Testis (tissue), 3 donors: Measurements from ENCODE around the gene ZNF740. TPM values are rescaled to one million over a fixed set of nuclear protein-coding genes. Genes with fewer than 3 reads are reported as not detected.

ENCODE experiments used
- DNase-seq: peaks from one replicate; pipeline ENCODE4 v3.0.0-alpha.2; 2019
- H3K27ac ChIP-seq, 2 donors: fragments of 200-600 bp; sonication (generic); one replicate each; pipeline ENCODE4 v1.5.1; 2019
- H3K27me3 ChIP-seq: fragments of 200-600 bp; sonication (generic); one replicate; pipeline ENCODE4 v1.5.1; 2019
- H3K36me3 ChIP-seq: fragments of 200-600 bp; sonication (generic); one replicate; pipeline ENCODE4 v1.5.1; 2017; ENCODE audit warnings: low read depth; ENCODE audit errors: missing control alignments
- H3K4me1 ChIP-seq: fragments of 200-600 bp; sonication (generic); one replicate; pipeline ENCODE4 v1.5.1; 2019
- H3K4me3 ChIP-seq, 2 donors: fragments of 200-600 bp; sonication (generic); one replicate each; pipeline ENCODE4 v1.5.1; 2017 to 2019
- H3K9me3 ChIP-seq: fragments of 200-600 bp; sonication (generic); one replicate; pipeline ENCODE4 v1.5.1; 2017
- POLR2A ChIP-seq: fragments of 450-650 bp; IDR thresholded peaks from one replicate; pipeline ENCODE4 v1.6.1; 2017; ENCODE audit warnings: antibody characterized with exemption, mild to moderate bottlenecking, moderate library complexity
- WGBS, 2 donors: methylation state at CpG; one replicate each; pipeline ENCODE4 v1.1.5; 2018; 5-methylcytosine and 5-hydroxymethylcytosine counted together
- intact Hi-C: fragments of 100-400 bp; cut with DNase I; formaldehyde crosslinking; loops from one replicate; pipeline ENCODE4 v1.15.1; 2023; ENCODE audit warnings: low total_unique reads
- polyA plus RNA-seq: library from polyadenylated mRNA; stranded (reverse); fragments of 350-450 nt; fragmentation: Illumina TruSeq; extraction: RNeasy Lipid Tissue Mini Kit (QIAGEN cat#74804); gene quantifications from one replicate; pipeline ENCODE4 v1.2.3, GENCODE V29; 2014; ENCODE audit warnings: low read depth, low replicate concordance; ENCODE audit not compliant: insufficient read depth
- small RNA-seq, 2 donors: library from RNA; depleted of rRNA; stranded (forward); fragments of <200 nt; gene quantifications; one replicate each; pipeline ENCODE3, GENCODE V24; 2016
- total RNA-seq, 2 donors: library from RNA; depleted of rRNA; stranded (reverse); fragments of >200 nt; gene quantifications; one replicate each; pipeline ENCODE4 v1.2.3, GENCODE V29; 2016
- TF ChIP-seq, protein P1 (sequence below), 3 experiments: fragments of 450-650 bp in 2 of 3; fragments of 200-600 bp in 1 of 3; sonication (generic) in 1 of 3; IDR thresholded peaks; one replicate each; pipeline ENCODE4 v1.5.1; 2016 to 2019; ENCODE audit warnings: antibody characterized with exemption in 3 of 3, mild to moderate bottlenecking in 2 of 3, moderate library complexity in 1 of 3

ZNF740 gene
- total and polyA plus RNA-seq, 3 donors from 2014 or later = 15.6 to 27.2 (median 19.8) TPM

DNA sequence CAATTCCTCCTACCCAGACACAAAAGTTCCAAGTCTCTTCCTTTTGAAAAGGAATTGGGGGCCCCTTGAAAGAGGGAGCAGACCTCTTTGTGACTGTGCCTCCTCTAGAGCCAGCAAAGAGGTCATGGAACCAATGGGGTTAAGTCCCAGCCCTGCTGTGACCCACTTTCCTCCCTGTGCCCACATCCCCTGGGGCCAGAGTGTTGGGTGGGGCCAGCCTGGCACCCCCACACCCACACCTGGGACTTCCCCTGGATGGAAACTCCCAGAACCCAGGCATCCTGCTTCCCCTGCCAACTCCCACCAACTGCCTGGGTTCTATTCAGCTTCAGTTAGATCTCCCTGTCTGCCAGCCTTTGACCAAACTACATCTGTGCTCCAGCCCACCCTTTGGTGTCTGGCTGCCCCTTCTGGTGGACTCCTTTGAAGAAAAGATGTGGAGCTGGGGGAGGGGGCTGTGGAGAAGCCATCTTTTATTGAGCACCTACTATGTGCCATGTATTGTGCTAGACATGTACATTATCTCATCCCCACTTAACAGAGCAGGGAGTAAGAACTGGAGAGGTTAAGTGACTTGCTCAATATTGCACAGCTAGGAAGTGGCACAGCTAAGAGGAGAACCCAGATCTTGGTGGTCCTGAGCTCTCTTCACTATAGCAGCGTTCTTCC lies 56.1 kb downstream of the ZNF740 start:
- Histone ChIP-seq H3K9me3 (no peaks in the 10 kb centered on the region), H3K27me3 (no peaks in the 10 kb centered on the region), H3K36me3 (no peaks in the 10 kb centered on the region), H3K4me3 (no peak overlapping the region), H3K27ac (no peak overlapping the region), H3K4me1 (peaks cover 16% of the 10 kb centered on the region)
- DNase-seq = no peak
- WGBS, 2 donors = 88 to 91% methylated on average over 1 of the region's 1 CpG
- TF ChIP-seq, protein P1, sequence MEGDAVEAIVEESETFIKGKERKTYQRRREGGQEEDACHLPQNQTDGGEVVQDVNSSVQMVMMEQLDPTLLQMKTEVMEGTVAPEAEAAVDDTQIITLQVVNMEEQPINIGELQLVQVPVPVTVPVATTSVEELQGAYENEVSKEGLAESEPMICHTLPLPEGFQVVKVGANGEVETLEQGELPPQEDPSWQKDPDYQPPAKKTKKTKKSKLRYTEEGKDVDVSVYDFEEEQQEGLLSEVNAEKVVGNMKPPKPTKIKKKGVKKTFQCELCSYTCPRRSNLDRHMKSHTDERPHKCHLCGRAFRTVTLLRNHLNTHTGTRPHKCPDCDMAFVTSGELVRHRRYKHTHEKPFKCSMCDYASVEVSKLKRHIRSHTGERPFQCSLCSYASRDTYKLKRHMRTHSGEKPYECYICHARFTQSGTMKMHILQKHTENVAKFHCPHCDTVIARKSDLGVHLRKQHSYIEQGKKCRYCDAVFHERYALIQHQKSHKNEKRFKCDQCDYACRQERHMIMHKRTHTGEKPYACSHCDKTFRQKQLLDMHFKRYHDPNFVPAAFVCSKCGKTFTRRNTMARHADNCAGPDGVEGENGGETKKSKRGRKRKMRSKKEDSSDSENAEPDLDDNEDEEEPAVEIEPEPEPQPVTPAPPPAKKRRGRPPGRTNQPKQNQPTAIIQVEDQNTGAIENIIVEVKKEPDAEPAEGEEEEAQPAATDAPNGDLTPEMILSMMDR (IDR thresholded peaks at IDR 0.05) = no peak
- no peak for TF ChIP-seq POLR2A
- intact Hi-C loops = no loop called here

DNA sequence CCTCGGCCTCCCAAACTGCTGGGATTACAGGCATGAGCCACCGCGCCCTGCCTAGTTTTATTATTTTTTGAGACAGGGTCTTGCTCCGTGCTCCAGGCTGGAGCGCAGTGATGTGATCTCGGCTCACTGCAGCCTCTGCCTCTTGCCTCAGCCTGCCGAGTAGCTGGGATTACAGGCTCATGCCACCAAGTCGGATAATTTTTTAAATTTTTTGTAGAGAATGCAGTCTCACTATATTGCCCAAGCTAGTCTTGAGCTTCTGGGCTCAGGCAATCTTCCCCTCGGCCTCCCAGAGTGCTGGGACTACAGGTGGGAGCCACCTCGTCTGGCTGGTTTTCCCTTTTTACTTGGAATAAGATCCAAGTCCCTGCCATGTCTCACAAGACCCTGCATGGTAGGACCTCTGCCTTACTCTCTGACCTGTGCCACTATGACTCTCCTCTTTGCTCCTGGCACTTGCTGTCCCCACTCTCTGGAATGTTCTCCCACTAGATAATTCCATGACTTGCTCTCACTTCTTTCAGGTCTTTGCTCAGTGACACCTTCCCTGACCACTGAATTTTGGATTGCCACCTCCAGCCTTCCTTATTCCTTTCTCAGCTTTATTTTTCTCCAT lies 59.2 kb downstream of the ZNF740 start:
- WGBS, 2 donors = 92% methylated on average over 10 of the region's 10 CpGs
- no peak for DNase-seq
- intact Hi-C loops = no loop called here

DNA sequence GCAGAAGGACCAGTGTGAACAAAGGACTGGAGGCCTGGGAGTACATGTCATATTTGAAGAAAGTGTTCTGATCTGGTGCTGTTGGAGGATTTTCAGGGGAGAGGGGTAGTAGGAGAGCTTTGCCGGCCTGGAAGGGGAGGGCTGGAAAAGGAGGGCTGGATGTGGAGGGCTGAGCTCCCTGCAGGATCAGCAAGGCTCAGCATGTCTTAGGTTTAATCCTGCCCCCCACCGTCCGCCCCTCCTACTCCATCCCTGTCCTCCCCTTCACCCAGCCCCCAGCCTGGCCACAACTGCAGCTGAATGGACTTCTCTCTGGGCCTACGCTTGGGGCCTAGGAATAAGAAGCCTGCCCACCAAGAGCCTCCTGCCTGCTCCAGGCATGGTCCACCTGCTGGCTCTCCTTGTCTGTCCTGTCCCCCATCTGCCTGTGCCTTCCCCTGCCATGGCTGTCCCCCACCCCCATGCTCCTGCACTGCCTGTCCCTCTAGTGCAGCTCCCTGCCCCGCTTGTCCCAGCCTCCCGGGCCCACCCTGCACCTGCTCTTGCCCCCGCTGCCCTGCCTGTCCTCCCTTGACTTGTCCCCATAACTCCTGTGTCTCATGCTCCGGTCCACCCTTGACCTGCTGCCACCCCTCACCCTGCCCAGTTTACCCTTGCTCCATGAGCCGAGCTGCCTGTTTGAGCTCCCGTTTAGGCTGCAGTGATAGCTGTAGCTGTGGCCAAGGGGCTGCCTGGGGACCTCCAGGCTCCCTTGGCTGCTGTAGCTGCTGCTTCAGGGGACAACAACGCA lies 61.3 kb downstream of the ZNF740 start:
- no peaks in the 10 kb centered on the region for H3K27me3 ChIP-seq
- 70 to 71% methylated on average over 10 to 11 of the region's 11 CpGs for WGBS, 2 donors

More for the DNA sequence above, 59.2 kb downstream of the ZNF740 start:
- Histone ChIP-seq H3K9me3 (no peaks in the 10 kb centered on the region), H3K4me3 (no peak overlapping the region), H3K27me3 (no peaks in the 10 kb centered on the region), H3K36me3 (no peaks in the 10 kb centered on the region), H3K4me1 (no peaks in the 10 kb centered on the region), H3K27ac (no peak overlapping the region)
- TF ChIP-seq, protein P1 (IDR thresholded peaks at IDR 0.05) = no peak
- no peak for TF ChIP-seq POLR2A

DNA sequence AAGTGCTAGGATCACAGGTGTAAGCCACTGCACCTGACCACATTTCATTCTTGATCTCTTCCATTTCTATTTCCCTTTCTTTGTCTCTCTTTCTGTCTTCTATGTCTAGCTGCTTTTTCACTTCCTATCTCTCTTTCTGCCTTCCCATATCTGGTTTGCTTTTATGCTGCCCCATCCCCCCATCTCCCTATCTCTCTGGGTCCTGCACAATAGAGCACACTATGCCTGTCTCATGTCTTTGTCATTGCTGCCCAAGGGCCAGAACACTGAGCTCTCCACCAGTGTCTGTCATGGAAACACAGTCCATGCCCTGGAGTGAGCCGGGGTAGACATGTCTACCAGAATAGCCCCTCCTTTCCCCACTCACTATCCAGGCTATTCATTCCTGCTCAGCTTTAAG lies 63.8 kb downstream of the ZNF740 start:
- Histone ChIP-seq H3K27me3 (no peaks in the 10 kb centered on the region), H3K36me3 (no peaks in the 10 kb centered on the region), H3K9me3 (no peaks in the 10 kb centered on the region), H3K4me1 (no peaks in the 10 kb centered on the region), H3K27ac (no peak overlapping the region), H3K4me3 (no peak overlapping the region)
- TF ChIP-seq, protein P1 (IDR thresholded peaks at IDR 0.05) = no peak
- no peak for TF ChIP-seq POLR2A
- 60 to 73% methylated on average over 1 of the region's 1 CpG for whole genome bisulfite sequencing, 2 donors
- no peak for DNase-seq
- intact Hi-C loops = no loop called here

More for the DNA sequence above, 61.3 kb downstream of the ZNF740 start:
- no peaks in the 10 kb centered on the region for H3K36me3 ChIP-seq
- no peaks in the 10 kb centered on the region for H3K4me1 ChIP-seq
- H3K9me3 ChIP-seq = no peaks in the 10 kb centered on the region
- H3K27ac ChIP-seq = no peak overlapping the region
- H3K4me3 ChIP-seq = no peak overlapping the region
- intact Hi-C loops = no loop called here
- TF ChIP-seq, protein P1 (IDR thresholded peaks at IDR 0.05) = no peak
- DNase-seq = no peak

Small RNA genes within 50 kb of the gene (small RNA-seq; reads per million reads assigned to genes)
- 0 reads per million in 2 donors for gene HIGD1AP1
- gene RNU6-333P = 0 reads per million in 2 donors

Other genes with a start within 250 kb of the ZNF740 start
- gene KRT18, start 231.6 kb upstream of the ZNF740 start, total RNA-seq = 10 to 100 TPM; 20.2 to 35.9 TPM
- gene KRT18, start 231.6 kb upstream of the ZNF740 start, polyA plus RNA-seq = 51.9 TPM
- gene EIF4B, start 174.3 kb upstream of the ZNF740 start, total RNA-seq = 100 to 1,000 TPM; 219 to 305 TPM
- gene EIF4B, start 174.3 kb upstream of the ZNF740 start, polyA plus RNA-seq = 249 TPM
- 100 to 1,000 TPM; 108 to 138 TPM for gene TNS2, start 130.7 kb upstream of the ZNF740 start, total RNA-seq
- 47.0 TPM for gene TNS2, start 130.7 kb upstream of the ZNF740 start, polyA plus RNA-seq
- gene SPRYD3, start 101.3 kb upstream of the ZNF740 start, total RNA-seq = 10 to 100 TPM; 27.7 to 29.5 TPM
- gene SPRYD3, start 101.3 kb upstream of the ZNF740 start, polyA plus RNA-seq = 29.5 TPM
- 100 to 1,000 TPM; 121 to 261 TPM for gene IGFBP6, start 83.1 kb upstream of the ZNF740 start, total RNA-seq
- gene IGFBP6, start 83.1 kb upstream of the ZNF740 start, polyA plus RNA-seq = 185 TPM
- gene SOAT2, start 77.2 kb upstream of the ZNF740 start, total RNA-seq = under 1 TPM in 1 of 2 donors, not detected in 1; 0.19 TPM
- gene SOAT2, start 77.2 kb upstream of the ZNF740 start, polyA plus RNA-seq = 0.25 TPM
- 10 to 100 TPM; 73.9 to 93.7 TPM for gene CSAD, start 203 bp downstream of the ZNF740 start, total RNA-seq
- gene CSAD, start 203 bp downstream of the ZNF740 start, polyA plus RNA-seq = 34.9 TPM
- 1 to 10 TPM in 1 of 2 donors, under 1 TPM in 1; 0.24 to 1.2 TPM for gene ITGB7, start 26.5 kb downstream of the ZNF740 start, total RNA-seq
- gene ITGB7, start 26.5 kb downstream of the ZNF740 start, polyA plus RNA-seq = 3.7 TPM
- 10 to 100 TPM; 12.1 to 12.5 TPM for gene RARG, start 51.5 kb downstream of the ZNF740 start, total RNA-seq
- 13.6 TPM for gene RARG, start 51.5 kb downstream of the ZNF740 start, polyA plus RNA-seq
- gene ESPL1, start 87.6 kb downstream of the ZNF740 start, total RNA-seq = 10 to 100 TPM; 16.5 to 24.5 TPM
- gene ESPL1, start 87.6 kb downstream of the ZNF740 start, polyA plus RNA-seq = 30.5 TPM
- gene PFDN5, start 114.8 kb downstream of the ZNF740 start, total RNA-seq = 100 to 1,000 TPM; 430 to 494 TPM
- gene PFDN5, start 114.8 kb downstream of the ZNF740 start, polyA plus RNA-seq = 797 TPM
- gene MYG1, start 119.0 kb downstream of the ZNF740 start, total RNA-seq = 100 to 1,000 TPM; 106 to 117 TPM
- gene MYG1, start 119.0 kb downstream of the ZNF740 start, polyA plus RNA-seq = 287 TPM
- gene AAAS, start 140.9 kb downstream of the ZNF740 start, total RNA-seq = 100 to 1,000 TPM in 1 of 2 donors, 10 to 100 TPM in 1; 98.0 to 110 TPM
- 79.3 TPM for gene AAAS, start 140.9 kb downstream of the ZNF740 start, polyA plus RNA-seq
- gene SP7, start 155.6 kb downstream of the ZNF740 start, total RNA-seq = 1 to 10 TPM in 1 of 2 donors, under 1 TPM in 1; 0.56 to 1.2 TPM
- gene SP7, start 155.6 kb downstream of the ZNF740 start, polyA plus RNA-seq = 2.3 TPM
- gene SP1, start 199.5 kb downstream of the ZNF740 start, total RNA-seq = 10 to 100 TPM; 75.4 to 86.0 TPM
- 58.6 TPM for gene SP1, start 199.5 kb downstream of the ZNF740 start, polyA plus RNA-seq
- gene AMHR2, start 243.1 kb downstream of the ZNF740 start, total RNA-seq = 10 to 100 TPM; 39.0 to 42.1 TPM
- 33.9 TPM for gene AMHR2, start 243.1 kb downstream of the ZNF740 start, polyA plus RNA-seq